Gastrocnemius medialis (tissue), 4 donors: ENCODE results near the gene AMY2A. TPM values are rescaled to one million over a fixed set of nuclear protein-coding genes. Genes with fewer than 3 reads are reported as not detected.
"Not testable (repeated sequence)": the region's sequence is repeated elsewhere in the genome, so short reads cannot be mapped to it uniquely, and the experiment has no call there.

Source experiments
- ATAC-seq, 2 donors: fragments of 150-250 bp; one replicate each; pipeline ENCODE4 v1.9.1; 2016
- DNase-seq, 2 donors: peaks; one replicate each; pipeline ENCODE4 v3.0.0-alpha.2; 2019
- H3K27ac ChIP-seq, 4 donors: fragments of 200-600 bp; sonication (generic); 1 replicate in 1 of 4; 2 replicates in 3 of 4; pipeline ENCODE4 v1.5.1; 2016 to 2018; ENCODE audit warnings: mild to moderate bottlenecking in 2 of 4, moderate library complexity in 1 of 4
- H3K27me3 ChIP-seq, 3 donors: fragments of 200-600 bp; sonication (generic) in 2 of 3; 1 replicate in 1 of 3; 2 replicates in 2 of 3; pipeline versions ENCODE4 v1.5.1 to v1.6.0; 2016 to 2019; ENCODE audit warnings: mild to moderate bottlenecking in 1 of 3, moderate library complexity in 1 of 3
- H3K36me3 ChIP-seq, 2 donors: fragments of 200-600 bp; sonication (generic) in 1 of 2; one replicate each; pipeline ENCODE4 v1.5.1; 2017 to 2018
- H3K4me1 ChIP-seq, 2 donors: fragments of 200-600 bp; sonication (generic) in 1 of 2; one replicate each; pipeline ENCODE4 v1.5.1; 2016 to 2017; ENCODE audit warnings: mild to moderate bottlenecking in 2 of 2
- H3K4me3 ChIP-seq, 4 donors: fragments of 200-600 bp; sonication (generic) in 3 of 4; 1 replicate in 1 of 4; 2 replicates in 3 of 4; pipeline ENCODE4 v1.5.1; 2016 to 2019; ENCODE audit warnings: mild to moderate bottlenecking in 2 of 4
- H3K9me3 ChIP-seq, 3 donors: fragments of 200-600 bp; sonication (generic) in 2 of 3; 1 replicate in 1 of 3; 2 replicates in 2 of 3; pipeline ENCODE4 v1.5.1; 2016 to 2019
- CTCF ChIP-seq, 5 experiments: fragments of 450-650 bp in 3 of 5; fragments of 200-600 bp in 2 of 5; sonication (generic) in 2 of 5; IDR thresholded peaks in 4 of 5; conservative IDR thresholded peaks in 1 of 5; 1 replicate in 4 of 5; 2 replicates in 1 of 5; pipeline ENCODE4 v1.5.1; 2016 to 2019; ENCODE audit warnings: antibody characterized with exemption in 5 of 5, mild to moderate bottlenecking in 3 of 5, moderate library complexity in 3 of 5
- POLR2A ChIP-seq, 2 donors: fragments of 450-650 bp; IDR thresholded peaks; one replicate each; pipeline ENCODE4 v1.6.1; 2017; ENCODE audit warnings: antibody characterized with exemption in 2 of 2, mild to moderate bottlenecking in 2 of 2, moderate library complexity in 2 of 2
- in situ Hi-C, 4 donors: fragments of 200-750 bp; cut with MboI; loops; one replicate each; pipeline versions ENCODE4 v1.15.0 to v1.8.0; 2017; ENCODE audit warnings: low sequenced_read_pairs in 4 of 4
- intact Hi-C: fragments of 100-400 bp; cut with DNase I; formaldehyde crosslinking; loops from one replicate; pipeline ENCODE4 v1.15.1; 2023; ENCODE audit warnings: low total_unique reads
- total RNA-seq, 4 donors: library from RNA; depleted of rRNA; stranded (reverse); fragments of >200 nt; gene quantifications; one replicate each; pipeline versions ENCODE4 v1.1.0 to v1.2.3, GENCODE V29; 2016

Gene AMY2A
- total RNA-seq, 4 donors from 2014 or later, result not detected

DNA sequence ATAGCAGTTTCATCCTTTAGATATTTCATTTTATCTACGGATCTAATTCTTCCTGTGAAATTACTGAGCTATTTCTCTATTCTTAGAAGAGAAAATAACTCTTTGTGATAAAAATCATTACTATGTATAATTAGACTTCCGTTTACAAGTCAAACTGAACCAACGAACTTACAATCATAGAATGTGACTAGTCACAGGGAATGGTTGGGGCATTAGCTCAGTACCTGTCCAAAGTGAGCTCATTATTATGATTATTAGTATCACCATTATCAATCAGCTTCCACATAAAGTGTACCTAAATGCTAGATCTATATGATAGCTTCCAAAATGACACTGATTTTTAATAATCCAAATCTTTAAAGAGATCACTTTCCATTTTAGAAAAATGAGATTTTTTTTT is 33.3 kb upstream of the AMY2A start:
- no peak for ATAC-seq
- H3K27me3 ChIP-seq, result no peaks in the 10 kb centered on the region
- H3K4me3 ChIP-seq, result no peak overlapping the region
- in situ Hi-C loops, result no loop called here
- H3K27ac ChIP-seq, result no peak overlapping the region
- no peak for TF ChIP-seq CTCF (IDR thresholded peaks at IDR 0.05 in 4 of 5, conservative IDR thresholded peaks at IDR 0.05 in 1 of 5)
- TF ChIP-seq POLR2A (IDR thresholded peaks at IDR 0.05), result no peak
- no peaks in the 10 kb centered on the region for H3K9me3 ChIP-seq
- H3K36me3 ChIP-seq, result peaks cover 0 to 9% of the 10 kb centered on the region in 2 donors
- intact Hi-C loops, result no loop called here
- no peak for DNase-seq
- H3K4me1 ChIP-seq, result no peaks in the 10 kb centered on the region

DNA sequence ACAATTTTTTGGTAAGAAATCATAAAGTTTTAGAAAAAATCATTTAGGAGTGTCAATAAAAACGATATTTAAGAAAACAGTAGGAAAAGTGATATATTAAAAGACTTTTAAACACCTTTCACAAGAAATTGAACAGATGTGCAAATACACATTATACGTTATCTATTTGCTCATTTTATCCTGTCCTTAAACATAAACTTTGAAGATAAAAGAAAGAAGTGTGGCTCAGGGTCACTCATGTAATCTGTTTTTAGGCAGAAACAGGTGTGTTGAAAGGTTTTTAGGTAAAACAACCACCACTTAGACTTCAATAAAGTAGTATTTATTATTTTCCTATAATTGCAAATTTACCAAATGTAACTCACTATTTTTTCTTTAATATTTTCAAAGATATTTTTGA is 32.7 kb upstream of the AMY2A start:
- Histone ChIP-seq H3K27me3 (no peaks in the 10 kb centered on the region), H3K4me3 (no peak overlapping the region), H3K36me3 (peaks cover 0 to 6% of the 10 kb centered on the region in 2 donors), H3K27ac (no peak overlapping the region), H3K9me3 (no peaks in the 10 kb centered on the region), H3K4me1 (no peaks in the 10 kb centered on the region)
- TF ChIP-seq CTCF (IDR thresholded peaks at IDR 0.05 in 4 of 5, conservative IDR thresholded peaks at IDR 0.05 in 1 of 5) (no peak), POLR2A (IDR thresholded peaks at IDR 0.05) (no peak)
- intact Hi-C loops (no loop called here), in situ Hi-C loops (no loop called here)
- DNase-seq (no peak), ATAC-seq (no peak)

DNA sequence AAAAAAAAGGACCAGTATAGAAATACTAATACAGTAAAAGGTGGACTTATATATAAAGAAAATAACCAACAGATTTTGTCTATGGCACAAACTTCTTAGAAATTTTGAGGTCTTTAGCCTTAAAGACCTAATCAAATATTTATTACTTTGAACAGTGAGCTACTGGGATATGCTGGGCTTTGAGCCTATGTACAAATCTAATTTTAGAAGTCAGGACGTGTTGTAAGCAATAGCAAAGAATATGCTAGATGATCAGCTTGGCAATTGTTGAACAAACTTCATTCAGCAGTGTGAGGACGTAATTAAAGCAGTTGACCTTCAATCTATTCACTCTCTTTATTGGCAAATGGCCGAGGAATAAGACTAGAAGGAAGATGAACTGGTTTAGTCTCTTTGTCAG is 14.5 kb upstream of the AMY2A start:
- H3K27me3 ChIP-seq, H3K4me1 ChIP-seq, intact Hi-C loops, in situ Hi-C loops, H3K27ac ChIP-seq, H3K9me3 ChIP-seq, H3K4me3 ChIP-seq, H3K36me3 ChIP-seq, DNase-seq, ATAC-seq: not testable (repeated sequence)

DNA sequence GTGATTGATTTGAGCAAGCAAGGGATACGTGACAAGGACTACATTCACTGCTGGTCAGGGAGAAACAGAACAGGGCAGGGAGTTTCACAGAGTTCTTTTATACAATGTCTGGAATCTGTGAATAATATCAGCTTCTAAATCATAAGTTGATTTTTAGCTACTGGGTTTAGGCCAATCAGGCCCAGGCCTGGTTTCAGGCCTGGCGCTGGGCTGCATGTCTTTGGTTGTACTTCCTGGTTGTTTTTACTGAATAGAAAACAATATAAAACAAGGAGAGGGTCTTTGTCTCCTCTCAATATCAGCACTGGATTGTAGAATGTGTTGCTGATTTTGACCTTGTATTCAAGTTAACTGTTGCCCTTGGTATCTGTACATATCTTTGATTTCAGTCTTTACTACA is 865 bp upstream of the AMY2A start:
- H3K9me3 ChIP-seq, result no peaks in the 10 kb centered on the region
- in situ Hi-C loops, result no loop called here
- no peak for DNase-seq
- intact Hi-C loops, result no loop called here
- H3K4me1 ChIP-seq, result no peaks in the 10 kb centered on the region
- H3K27ac ChIP-seq, result no peak overlapping the region
- H3K4me3 ChIP-seq, result no peak overlapping the region
- no peak for ATAC-seq
- no peaks in the 10 kb centered on the region for H3K27me3 ChIP-seq
- TF ChIP-seq CTCF (IDR thresholded peaks at IDR 0.05 in 4 of 5, conservative IDR thresholded peaks at IDR 0.05 in 1 of 5), result no peak
- no peak for TF ChIP-seq POLR2A (IDR thresholded peaks at IDR 0.05)
- no peaks in the 10 kb centered on the region for H3K36me3 ChIP-seq

GRCh38 chr1:103627436-103627835 is 10.2 kb downstream of the AMY2A start:
- H3K36me3 ChIP-seq, H3K9me3 ChIP-seq, H3K27ac ChIP-seq, H3K4me3 ChIP-seq, H3K4me1 ChIP-seq, in situ Hi-C loops, intact Hi-C loops, H3K27me3 ChIP-seq, ATAC-seq, DNase-seq: not testable (repeated sequence)

GRCh38 chr1:103641194-103641593 is 24.0 kb downstream of the AMY2A start:
- in situ Hi-C loops, DNase-seq, H3K4me3 ChIP-seq, ATAC-seq, intact Hi-C loops, H3K9me3 ChIP-seq, H3K27ac ChIP-seq, H3K36me3 ChIP-seq, H3K4me1 ChIP-seq, H3K27me3 ChIP-seq: not testable (repeated sequence)

DNA sequence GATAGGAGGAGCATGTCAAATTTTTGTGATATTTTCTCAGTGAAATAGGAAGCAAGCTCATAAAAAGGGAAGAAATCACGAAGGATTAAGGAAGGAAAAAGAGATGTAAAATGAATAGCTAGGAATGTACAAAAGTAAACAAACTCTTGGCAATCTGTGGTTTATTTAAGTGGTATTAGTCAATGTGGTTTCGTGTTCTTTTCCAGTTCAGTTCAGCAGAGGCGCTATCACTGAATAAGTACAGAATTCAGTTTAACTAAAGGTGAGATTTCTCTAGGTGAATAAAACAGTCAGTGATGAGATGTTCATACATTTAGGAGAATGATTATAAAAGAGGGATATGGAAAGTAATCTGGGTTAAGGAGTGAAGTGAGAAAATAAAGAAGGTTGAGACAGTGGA is 26.7 kb downstream of the AMY2A start:
- intact Hi-C loops, H3K27ac ChIP-seq, H3K36me3 ChIP-seq, DNase-seq, H3K4me3 ChIP-seq, H3K4me1 ChIP-seq, ATAC-seq, in situ Hi-C loops, H3K27me3 ChIP-seq, H3K9me3 ChIP-seq: not testable (repeated sequence)

GRCh38 chr1:103650305-103650704 is 33.1 kb downstream of the AMY2A start:
- H3K27me3 ChIP-seq, H3K36me3 ChIP-seq, intact Hi-C loops, in situ Hi-C loops, H3K9me3 ChIP-seq, DNase-seq, H3K27ac ChIP-seq, ATAC-seq, H3K4me1 ChIP-seq, H3K4me3 ChIP-seq: not testable (repeated sequence)

DNA sequence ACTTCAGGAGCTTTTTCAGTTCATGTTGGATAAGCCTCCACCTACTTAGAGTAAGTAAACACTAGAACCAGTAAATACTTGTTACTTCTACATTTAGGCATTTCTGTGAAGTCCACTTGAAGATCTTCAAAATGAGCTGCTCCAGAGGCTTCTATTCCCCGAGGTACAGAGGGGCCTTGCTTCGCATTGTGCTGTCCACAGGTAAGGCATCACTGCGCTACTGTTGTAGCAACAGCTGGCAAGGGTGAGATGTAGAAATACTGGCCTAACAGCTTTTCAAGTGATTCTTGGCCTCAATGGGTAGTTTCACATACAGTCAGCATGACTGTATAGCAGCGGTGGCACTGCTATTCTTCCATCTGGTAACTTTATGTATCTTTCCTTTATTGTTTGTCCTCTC is 33.7 kb downstream of the AMY2A start:
- H3K36me3 ChIP-seq, DNase-seq, H3K9me3 ChIP-seq, H3K4me1 ChIP-seq, H3K27me3 ChIP-seq, ATAC-seq, intact Hi-C loops, H3K4me3 ChIP-seq, H3K27ac ChIP-seq, in situ Hi-C loops: not testable (repeated sequence)

DNA sequence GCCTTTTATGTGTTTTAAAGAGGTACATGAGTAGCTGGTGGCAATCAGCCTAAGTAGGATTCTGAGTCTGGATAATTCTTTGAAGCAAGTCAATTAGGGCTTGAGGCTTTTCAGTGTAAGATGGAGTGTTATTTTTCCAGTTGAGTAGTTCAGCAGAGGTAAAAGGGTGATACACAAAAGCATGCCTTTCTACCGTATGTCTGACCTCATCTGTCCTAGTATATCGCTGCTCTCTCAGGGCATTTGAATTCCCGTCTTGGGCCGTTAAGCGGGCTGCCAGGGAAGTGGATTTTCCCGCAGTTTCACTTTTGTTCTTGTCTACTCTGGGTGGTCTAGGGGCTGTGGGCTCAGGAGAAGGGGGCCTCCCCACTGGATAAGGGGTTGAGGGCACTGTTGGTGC is 36.9 kb downstream of the AMY2A start:
- in situ Hi-C loops, ATAC-seq, H3K27me3 ChIP-seq, H3K4me3 ChIP-seq, H3K4me1 ChIP-seq, intact Hi-C loops, H3K9me3 ChIP-seq, DNase-seq, H3K36me3 ChIP-seq, H3K27ac ChIP-seq: not testable (repeated sequence)
